ENCODE measurements around the gene SLC39A10.

SLC39A10 gene, protein sequence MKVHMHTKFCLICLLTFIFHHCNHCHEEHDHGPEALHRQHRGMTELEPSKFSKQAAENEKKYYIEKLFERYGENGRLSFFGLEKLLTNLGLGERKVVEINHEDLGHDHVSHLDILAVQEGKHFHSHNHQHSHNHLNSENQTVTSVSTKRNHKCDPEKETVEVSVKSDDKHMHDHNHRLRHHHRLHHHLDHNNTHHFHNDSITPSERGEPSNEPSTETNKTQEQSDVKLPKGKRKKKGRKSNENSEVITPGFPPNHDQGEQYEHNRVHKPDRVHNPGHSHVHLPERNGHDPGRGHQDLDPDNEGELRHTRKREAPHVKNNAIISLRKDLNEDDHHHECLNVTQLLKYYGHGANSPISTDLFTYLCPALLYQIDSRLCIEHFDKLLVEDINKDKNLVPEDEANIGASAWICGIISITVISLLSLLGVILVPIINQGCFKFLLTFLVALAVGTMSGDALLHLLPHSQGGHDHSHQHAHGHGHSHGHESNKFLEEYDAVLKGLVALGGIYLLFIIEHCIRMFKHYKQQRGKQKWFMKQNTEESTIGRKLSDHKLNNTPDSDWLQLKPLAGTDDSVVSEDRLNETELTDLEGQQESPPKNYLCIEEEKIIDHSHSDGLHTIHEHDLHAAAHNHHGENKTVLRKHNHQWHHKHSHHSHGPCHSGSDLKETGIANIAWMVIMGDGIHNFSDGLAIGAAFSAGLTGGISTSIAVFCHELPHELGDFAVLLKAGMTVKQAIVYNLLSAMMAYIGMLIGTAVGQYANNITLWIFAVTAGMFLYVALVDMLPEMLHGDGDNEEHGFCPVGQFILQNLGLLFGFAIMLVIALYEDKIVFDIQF
- 57.8 to 74.0 (median 68.7) reads per million in 3 donors for total RNA-seq

DNA sequence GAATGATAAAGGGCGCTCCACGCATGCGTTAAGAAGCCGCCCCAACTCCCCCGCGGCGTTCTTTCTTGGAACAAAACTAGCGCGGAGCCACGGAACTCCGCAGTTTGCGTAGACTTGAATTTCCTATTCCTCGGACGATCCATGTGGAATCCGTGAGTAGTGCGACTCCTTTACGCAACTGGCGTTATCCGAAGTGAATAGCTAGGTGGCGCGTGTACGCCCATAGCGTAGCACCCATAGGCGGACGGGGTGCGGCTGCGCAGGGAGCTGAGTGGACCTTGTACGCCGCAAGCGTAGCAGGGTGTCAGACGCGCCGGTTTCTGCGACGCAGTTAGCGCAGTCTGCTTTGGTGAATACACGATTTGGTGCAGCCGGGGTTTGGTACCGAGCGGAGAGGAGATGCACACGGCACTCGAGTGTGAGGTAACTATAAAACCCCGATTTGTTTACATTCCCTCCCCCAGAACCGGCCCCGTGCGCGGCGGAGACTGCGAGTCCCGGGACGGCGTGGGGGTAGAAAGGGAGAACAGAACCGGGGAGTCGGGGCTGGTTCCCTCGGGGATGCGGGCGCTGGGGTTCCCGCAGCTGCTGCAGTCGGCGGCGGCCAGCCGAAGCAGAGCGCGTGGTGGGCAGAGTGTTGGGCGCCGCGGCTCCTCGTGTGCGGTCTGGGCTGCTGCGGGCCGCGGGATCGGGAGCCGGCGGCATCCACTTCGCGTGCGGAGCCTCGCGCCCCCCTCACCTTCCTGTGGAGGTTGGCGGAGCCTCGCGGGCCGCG lies at the start of gene SLC39A10:
SLC39A10 (plus strand) TSS at position 368 of the 775 bp plus-strand sequence. CDS start 22,817 bp downstream, outside the sequence.
- DNase-seq = peak; percentile 94 to 96 (median 95)
- peaks cover 3% of the 10 kb centered on the region for H3K4me1 ChIP-seq (ENCODE audit: control insufficient read depth, insufficient read depth, low read length, poor library complexity, severe bottlenecking)
- peak within 1 kb of the TSS; percentile 99 for H3K27ac ChIP-seq (ENCODE audit: insufficient read depth, low read length, poor library complexity, severe bottlenecking)
- H3K36me3 ChIP-seq (ENCODE audit: control insufficient read depth, insufficient read depth, low read length) = no peaks in the 10 kb centered on the region
- H3K9me3 ChIP-seq (ENCODE audit: control insufficient read depth, low read length) = no peaks in the 10 kb centered on the region
- H3K4me3 ChIP-seq (ENCODE audit: insufficient read depth, low read depth, low read length, poor library complexity, severe bottlenecking) = peak within 1 kb of the TSS; percentile 95
- H3K27me3 ChIP-seq (replicated peaks; ENCODE audit: control insufficient read depth, insufficient read depth, low read length, poor library complexity, severe bottlenecking) = no peaks in the 10 kb centered on the region

DNA sequence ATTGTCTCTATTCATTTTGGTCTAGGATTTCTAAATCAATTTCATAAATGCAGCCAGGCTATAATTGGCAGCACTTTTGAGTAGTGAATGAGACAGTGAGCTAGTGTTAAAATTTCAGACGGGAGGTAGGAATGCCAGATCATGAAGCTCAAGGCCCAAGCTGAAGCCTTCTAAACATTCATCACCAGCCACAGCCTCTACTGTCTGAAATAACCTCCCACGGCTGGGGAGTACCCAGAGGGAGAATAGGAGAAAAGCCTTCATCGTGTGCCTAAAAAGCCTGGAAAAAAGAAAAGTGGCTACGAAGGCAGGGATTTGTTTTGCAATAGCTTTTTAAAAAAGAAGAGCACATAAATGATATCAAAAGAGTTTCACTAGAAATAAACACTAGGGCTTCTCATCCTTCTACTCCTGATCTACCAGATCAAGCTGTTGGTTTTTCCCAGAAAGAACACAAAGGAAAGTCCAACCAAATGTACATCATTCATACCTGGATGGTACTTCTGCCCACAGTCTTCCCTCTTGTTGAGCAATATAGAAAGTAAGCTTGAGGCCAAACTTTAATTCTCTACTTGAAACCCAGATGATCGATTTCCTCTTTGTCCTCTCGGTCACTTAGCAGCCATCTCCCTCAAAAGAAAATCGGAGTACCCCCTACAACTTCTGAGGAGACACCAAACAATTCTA lies 48.1 kb upstream of the SLC39A10 start:
- DNase-seq = no peak
- H3K27me3 ChIP-seq (replicated peaks; ENCODE audit: control insufficient read depth, insufficient read depth, low read length, poor library complexity, severe bottlenecking) = no peaks in the 10 kb centered on the region
- no peaks in the 10 kb centered on the region for H3K9me3 ChIP-seq (ENCODE audit: control insufficient read depth, low read length)
- no peak overlapping the region for H3K27ac ChIP-seq (ENCODE audit: insufficient read depth, low read length, poor library complexity, severe bottlenecking)
- H3K4me3 ChIP-seq (ENCODE audit: insufficient read depth, low read depth, low read length, poor library complexity, severe bottlenecking) = no peak overlapping the region
- no peaks in the 10 kb centered on the region for H3K36me3 ChIP-seq (ENCODE audit: control insufficient read depth, insufficient read depth, low read length)
- H3K4me1 ChIP-seq (ENCODE audit: control insufficient read depth, insufficient read depth, low read length, poor library complexity, severe bottlenecking) = no peaks in the 10 kb centered on the region

DNA sequence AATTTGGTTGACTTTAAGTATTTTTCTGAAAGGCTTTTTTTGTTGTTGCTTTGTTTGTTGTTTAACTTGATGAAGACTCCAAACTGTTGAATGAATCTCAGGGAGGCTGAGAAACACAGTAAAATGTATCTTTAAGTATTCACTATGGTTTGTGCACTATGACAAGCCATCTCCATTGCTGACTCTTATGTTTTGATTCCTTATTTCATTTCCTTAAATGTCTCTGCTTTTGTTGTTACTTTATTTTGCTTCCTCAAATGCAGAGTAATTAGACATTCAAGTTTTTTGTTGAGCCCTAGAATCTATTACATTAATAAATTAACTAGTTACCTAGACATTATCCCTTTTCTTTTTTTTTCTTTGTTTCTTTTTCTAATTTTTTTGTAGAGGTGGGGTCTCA lies 46.3 kb upstream of the SLC39A10 start:
- DNase-seq = no peak
- H3K27me3 ChIP-seq (replicated peaks; ENCODE audit: control insufficient read depth, insufficient read depth, low read length, poor library complexity, severe bottlenecking) = no peaks in the 10 kb centered on the region
- no peaks in the 10 kb centered on the region for H3K4me1 ChIP-seq (ENCODE audit: control insufficient read depth, insufficient read depth, low read length, poor library complexity, severe bottlenecking)
- H3K4me3 ChIP-seq (ENCODE audit: insufficient read depth, low read depth, low read length, poor library complexity, severe bottlenecking) = no peak overlapping the region
- H3K36me3 ChIP-seq (ENCODE audit: control insufficient read depth, insufficient read depth, low read length) = no peaks in the 10 kb centered on the region
- H3K9me3 ChIP-seq (ENCODE audit: control insufficient read depth, low read length) = no peaks in the 10 kb centered on the region
- no peak overlapping the region for H3K27ac ChIP-seq (ENCODE audit: insufficient read depth, low read length, poor library complexity, severe bottlenecking)

DNA sequence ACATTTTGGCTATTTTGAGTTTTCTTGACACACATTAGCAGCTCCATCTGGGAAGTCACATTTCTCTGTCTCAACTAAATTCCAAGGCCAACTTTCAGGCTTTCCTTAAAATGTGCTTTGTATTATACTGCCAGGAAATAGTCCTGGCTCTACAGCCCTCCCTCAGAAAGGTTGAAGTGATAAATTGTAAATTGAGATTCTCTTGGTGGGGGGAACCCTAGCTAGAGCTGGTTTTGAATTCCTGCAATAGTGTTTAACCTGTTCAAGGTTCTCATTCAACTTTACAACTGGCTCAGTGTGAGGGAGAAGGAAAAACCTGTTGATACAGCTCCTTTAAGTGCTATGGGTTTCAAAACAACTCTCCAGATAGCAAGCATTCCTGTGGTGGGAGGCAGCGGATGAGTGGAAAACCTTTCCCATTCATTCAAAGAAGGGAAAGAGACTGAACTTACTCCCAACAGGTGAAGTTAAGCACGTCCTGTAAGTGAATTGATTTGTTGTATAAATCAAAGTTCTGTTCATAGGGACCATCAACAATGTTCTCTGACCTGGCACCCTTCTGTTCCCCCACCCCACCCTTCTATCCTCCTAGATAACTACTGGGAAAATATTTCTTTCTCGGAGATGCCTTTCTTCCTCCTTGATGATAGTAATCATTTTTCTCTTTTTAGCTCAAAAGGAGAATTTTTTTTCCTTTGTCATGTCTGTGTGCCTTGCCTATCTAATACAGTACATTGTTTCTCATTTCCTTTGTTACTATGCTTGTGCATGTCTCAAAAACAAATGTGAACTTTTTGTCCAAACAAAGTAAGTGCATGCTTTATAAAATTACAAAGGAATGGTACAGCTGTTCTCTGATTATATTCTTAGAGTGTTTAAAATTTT lies 44.2 kb upstream of the SLC39A10 start:
- no peaks in the 10 kb centered on the region for H3K4me1 ChIP-seq (ENCODE audit: control insufficient read depth, insufficient read depth, low read length, poor library complexity, severe bottlenecking)
- H3K27me3 ChIP-seq (replicated peaks; ENCODE audit: control insufficient read depth, insufficient read depth, low read length, poor library complexity, severe bottlenecking) = no peaks in the 10 kb centered on the region
- no peaks in the 10 kb centered on the region for H3K9me3 ChIP-seq (ENCODE audit: control insufficient read depth, low read length)
- DNase-seq = no peak
- H3K4me3 ChIP-seq (ENCODE audit: insufficient read depth, low read depth, low read length, poor library complexity, severe bottlenecking) = no peak overlapping the region
- H3K36me3 ChIP-seq (ENCODE audit: control insufficient read depth, insufficient read depth, low read length) = no peaks in the 10 kb centered on the region
- H3K27ac ChIP-seq (ENCODE audit: insufficient read depth, low read length, poor library complexity, severe bottlenecking) = no peak overlapping the region

DNA sequence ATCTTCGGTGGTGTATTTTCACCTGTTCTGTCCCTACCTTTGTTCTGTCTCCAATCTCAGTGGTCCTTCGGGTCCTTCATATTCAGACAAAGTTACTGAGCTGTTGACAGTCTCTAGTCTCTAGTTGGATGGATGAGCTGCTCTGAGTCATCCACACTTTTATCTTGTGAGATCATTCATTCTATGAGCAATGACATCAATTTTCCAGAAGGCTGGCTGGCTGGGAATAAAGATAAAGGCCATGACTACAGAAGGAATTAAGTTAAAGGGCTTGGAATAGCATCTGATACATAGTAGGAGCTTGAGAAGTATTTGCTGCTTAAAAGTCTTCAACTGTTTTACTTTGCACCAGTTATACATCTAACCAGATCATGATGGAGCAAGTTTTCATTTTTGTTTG lies 43.1 kb upstream of the SLC39A10 start:
- H3K27me3 ChIP-seq (replicated peaks; ENCODE audit: control insufficient read depth, insufficient read depth, low read length, poor library complexity, severe bottlenecking) = no peaks in the 10 kb centered on the region
- H3K4me3 ChIP-seq (ENCODE audit: insufficient read depth, low read depth, low read length, poor library complexity, severe bottlenecking) = no peak overlapping the region
- no peak for DNase-seq
- H3K9me3 ChIP-seq (ENCODE audit: control insufficient read depth, low read length) = no peaks in the 10 kb centered on the region
- no peaks in the 10 kb centered on the region for H3K36me3 ChIP-seq (ENCODE audit: control insufficient read depth, insufficient read depth, low read length)
- no peaks in the 10 kb centered on the region for H3K4me1 ChIP-seq (ENCODE audit: control insufficient read depth, insufficient read depth, low read length, poor library complexity, severe bottlenecking)
- H3K27ac ChIP-seq (ENCODE audit: insufficient read depth, low read length, poor library complexity, severe bottlenecking) = no peak overlapping the region

DNA sequence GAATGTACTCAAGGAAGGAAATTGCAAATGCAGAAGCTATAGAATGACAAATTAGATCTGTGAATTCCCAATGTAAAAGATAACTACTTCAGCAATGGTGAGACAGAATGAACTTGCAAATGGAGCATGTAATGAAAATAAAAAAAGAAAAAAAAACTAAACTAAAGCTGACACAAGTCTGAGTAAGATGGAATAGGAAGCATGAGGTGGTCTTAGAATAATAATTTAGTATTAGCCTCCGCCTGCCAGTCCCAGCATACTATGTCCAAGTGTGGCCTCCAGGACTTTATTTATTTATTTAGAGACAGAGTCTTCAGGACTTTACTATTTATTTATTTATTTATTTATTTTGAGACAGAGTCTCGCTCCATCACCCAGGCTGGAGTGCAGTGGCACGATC lies 37.4 kb upstream of the SLC39A10 start:
- Histone ChIP-seq H3K27me3 (replicated peaks; ENCODE audit: control insufficient read depth, insufficient read depth, low read length, poor library complexity, severe bottlenecking) (no peaks in the 10 kb centered on the region), H3K4me3 (ENCODE audit: insufficient read depth, low read depth, low read length, poor library complexity, severe bottlenecking) (no peak overlapping the region), H3K9me3 (ENCODE audit: control insufficient read depth, low read length) (no peaks in the 10 kb centered on the region)

DNA sequence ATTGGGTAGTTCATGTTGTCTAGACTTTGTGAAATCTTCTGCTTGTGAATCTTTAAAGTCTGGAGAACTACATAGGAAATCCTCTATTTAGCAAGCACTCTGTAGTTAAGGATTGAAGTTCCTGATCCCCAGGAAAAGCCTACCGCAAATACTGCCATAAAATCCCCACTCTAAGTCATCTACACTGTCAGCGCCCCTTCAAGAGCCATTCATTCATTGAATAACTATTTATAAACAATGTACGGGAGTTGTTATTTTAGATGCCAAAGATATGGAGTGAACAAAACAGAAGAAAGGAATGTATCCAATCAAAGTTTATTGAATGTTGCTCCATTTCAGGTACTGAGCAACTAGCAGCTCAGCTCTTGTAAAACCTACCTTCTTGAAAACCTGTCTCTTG lies 36.5 kb upstream of the SLC39A10 start:
- Histone ChIP-seq H3K4me3 (ENCODE audit: insufficient read depth, low read depth, low read length, poor library complexity, severe bottlenecking) (no peak overlapping the region), H3K9me3 (ENCODE audit: control insufficient read depth, low read length) (no peaks in the 10 kb centered on the region), H3K4me1 (ENCODE audit: control insufficient read depth, insufficient read depth, low read length, poor library complexity, severe bottlenecking) (no peaks in the 10 kb centered on the region), H3K36me3 (ENCODE audit: control insufficient read depth, insufficient read depth, low read length) (no peaks in the 10 kb centered on the region), H3K27me3 (replicated peaks; ENCODE audit: control insufficient read depth, insufficient read depth, low read length, poor library complexity, severe bottlenecking) (no peaks in the 10 kb centered on the region), H3K27ac (ENCODE audit: insufficient read depth, low read length, poor library complexity, severe bottlenecking) (no peak overlapping the region)
- DNase-seq = no peak

More for the DNA sequence above, 37.4 kb upstream of the SLC39A10 start:
- Histone ChIP-seq H3K4me1 (ENCODE audit: control insufficient read depth, insufficient read depth, low read length, poor library complexity, severe bottlenecking) (no peaks in the 10 kb centered on the region), H3K27ac (ENCODE audit: insufficient read depth, low read length, poor library complexity, severe bottlenecking) (no peak overlapping the region), H3K36me3 (ENCODE audit: control insufficient read depth, insufficient read depth, low read length) (no peaks in the 10 kb centered on the region)
- DNase-seq = no peak

DNA sequence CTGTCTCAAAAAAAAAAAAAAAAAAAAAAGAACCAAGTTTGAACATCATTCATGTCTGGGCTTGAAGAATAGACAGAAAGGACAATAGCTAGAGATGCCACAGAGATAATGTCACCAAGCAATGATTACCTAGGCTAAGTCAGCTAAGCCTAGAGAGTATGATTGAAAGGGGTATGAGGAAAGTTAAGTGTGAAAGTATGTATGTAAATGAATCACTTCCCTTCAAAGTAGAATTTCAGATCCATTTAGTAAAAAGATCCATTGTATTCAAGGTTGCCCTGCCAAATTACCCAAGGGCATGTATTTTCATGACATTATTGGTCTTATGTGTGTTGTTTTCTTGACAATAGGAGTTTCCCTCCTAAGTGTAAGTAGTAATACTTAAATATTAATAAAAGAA lies 34.1 kb upstream of the SLC39A10 start:
- Histone ChIP-seq H3K27me3 (replicated peaks; ENCODE audit: control insufficient read depth, insufficient read depth, low read length, poor library complexity, severe bottlenecking) (no peaks in the 10 kb centered on the region), H3K36me3 (ENCODE audit: control insufficient read depth, insufficient read depth, low read length) (no peaks in the 10 kb centered on the region), H3K9me3 (ENCODE audit: control insufficient read depth, low read length) (no peaks in the 10 kb centered on the region), H3K27ac (ENCODE audit: insufficient read depth, low read length, poor library complexity, severe bottlenecking) (no peak overlapping the region), H3K4me1 (ENCODE audit: control insufficient read depth, insufficient read depth, low read length, poor library complexity, severe bottlenecking) (no peaks in the 10 kb centered on the region), H3K4me3 (ENCODE audit: insufficient read depth, low read depth, low read length, poor library complexity, severe bottlenecking) (no peak overlapping the region)
- no peak for DNase-seq

DNA sequence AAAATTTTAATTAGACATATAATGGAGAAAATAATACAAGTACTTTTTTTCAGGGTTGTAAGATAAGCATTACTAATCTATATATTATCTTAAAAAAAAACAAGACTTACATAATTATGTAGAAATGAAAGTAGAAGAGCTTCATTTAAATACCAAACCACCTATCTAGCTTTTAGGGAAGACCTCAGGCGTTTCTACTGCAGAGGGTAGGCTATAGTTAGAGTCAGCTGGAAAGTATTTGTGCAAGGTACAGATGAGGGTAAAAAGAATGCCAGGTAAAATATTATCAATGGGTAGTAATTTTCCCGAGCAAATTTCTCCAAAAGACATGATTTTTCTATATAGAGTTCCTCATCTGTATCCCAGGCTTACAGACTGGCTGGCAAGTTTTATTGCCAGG lies 30.5 kb upstream of the SLC39A10 start:
- no peaks in the 10 kb centered on the region for H3K9me3 ChIP-seq (ENCODE audit: control insufficient read depth, low read length)
- no peaks in the 10 kb centered on the region for H3K36me3 ChIP-seq (ENCODE audit: control insufficient read depth, insufficient read depth, low read length)
- no peak overlapping the region for H3K4me3 ChIP-seq (ENCODE audit: insufficient read depth, low read depth, low read length, poor library complexity, severe bottlenecking)
- no peak overlapping the region for H3K27ac ChIP-seq (ENCODE audit: insufficient read depth, low read length, poor library complexity, severe bottlenecking)
- H3K27me3 ChIP-seq (replicated peaks; ENCODE audit: control insufficient read depth, insufficient read depth, low read length, poor library complexity, severe bottlenecking) = no peaks in the 10 kb centered on the region
- DNase-seq = no peak
- H3K4me1 ChIP-seq (ENCODE audit: control insufficient read depth, insufficient read depth, low read length, poor library complexity, severe bottlenecking) = no peaks in the 10 kb centered on the region
